ENCODE data around the gene TCEAL7.

The TCEAL7 gene

DNA sequence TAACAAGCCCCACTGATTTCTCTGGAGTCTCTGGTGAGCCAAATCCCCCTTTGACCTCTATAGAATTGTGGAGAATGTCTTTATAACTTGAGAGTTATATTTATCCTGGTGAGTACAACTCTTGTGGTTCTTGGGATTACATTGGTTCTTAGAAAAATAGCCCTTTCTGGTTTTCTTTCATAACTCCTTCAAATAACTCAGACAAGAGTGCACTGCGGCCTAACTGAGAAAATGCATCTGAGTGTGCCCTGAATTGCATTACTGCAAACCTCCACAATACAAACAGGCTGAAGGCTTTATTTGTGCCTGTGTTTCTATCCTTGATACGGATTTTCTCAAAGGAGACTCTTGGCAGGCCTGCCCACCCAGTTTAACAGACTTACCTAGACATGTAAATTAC is 49.0 kb downstream of the TCEAL7 start:
- TF ChIP-seq, protein P1, sequence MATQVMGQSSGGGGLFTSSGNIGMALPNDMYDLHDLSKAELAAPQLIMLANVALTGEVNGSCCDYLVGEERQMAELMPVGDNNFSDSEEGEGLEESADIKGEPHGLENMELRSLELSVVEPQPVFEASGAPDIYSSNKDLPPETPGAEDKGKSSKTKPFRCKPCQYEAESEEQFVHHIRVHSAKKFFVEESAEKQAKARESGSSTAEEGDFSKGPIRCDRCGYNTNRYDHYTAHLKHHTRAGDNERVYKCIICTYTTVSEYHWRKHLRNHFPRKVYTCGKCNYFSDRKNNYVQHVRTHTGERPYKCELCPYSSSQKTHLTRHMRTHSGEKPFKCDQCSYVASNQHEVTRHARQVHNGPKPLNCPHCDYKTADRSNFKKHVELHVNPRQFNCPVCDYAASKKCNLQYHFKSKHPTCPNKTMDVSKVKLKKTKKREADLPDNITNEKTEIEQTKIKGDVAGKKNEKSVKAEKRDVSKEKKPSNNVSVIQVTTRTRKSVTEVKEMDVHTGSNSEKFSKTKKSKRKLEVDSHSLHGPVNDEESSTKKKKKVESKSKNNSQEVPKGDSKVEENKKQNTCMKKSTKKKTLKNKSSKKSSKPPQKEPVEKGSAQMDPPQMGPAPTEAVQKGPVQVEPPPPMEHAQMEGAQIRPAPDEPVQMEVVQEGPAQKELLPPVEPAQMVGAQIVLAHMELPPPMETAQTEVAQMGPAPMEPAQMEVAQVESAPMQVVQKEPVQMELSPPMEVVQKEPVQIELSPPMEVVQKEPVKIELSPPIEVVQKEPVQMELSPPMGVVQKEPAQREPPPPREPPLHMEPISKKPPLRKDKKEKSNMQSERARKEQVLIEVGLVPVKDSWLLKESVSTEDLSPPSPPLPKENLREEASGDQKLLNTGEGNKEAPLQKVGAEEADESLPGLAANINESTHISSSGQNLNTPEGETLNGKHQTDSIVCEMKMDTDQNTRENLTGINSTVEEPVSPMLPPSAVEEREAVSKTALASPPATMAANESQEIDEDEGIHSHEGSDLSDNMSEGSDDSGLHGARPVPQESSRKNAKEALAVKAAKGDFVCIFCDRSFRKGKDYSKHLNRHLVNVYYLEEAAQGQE (IDR thresholded peaks at IDR 0.05; ENCODE audit: insufficient read depth in 1 of 2, low read depth in 2 of 2, low read length in 2 of 2): no peak
- TF ChIP-seq FOXP2 (optimal IDR thresholded peaks at IDR 0.05; ENCODE audit: borderline replicate concordance, extremely low read depth, extremely low read length, insufficient read depth) (no peak), TAF1 (IDR thresholded peaks at IDR 0.05; ENCODE audit: borderline replicate concordance, insufficient read depth, low read length) (no peak), SIN3A (IDR thresholded peaks at IDR 0.05; ENCODE audit: borderline replicate concordance, insufficient read depth, low read length) (no peak), POLR2AphosphoS5 (IDR thresholded peaks at IDR 0.05; ENCODE audit: low read depth, low read length) (no peak)

All from PFSK-1 (cell line).